EH (cell line): ENCODE results near the gene MFN2.
A peak's percentile ranks its signal among the peaks of the same experiment; 100 is the strongest.

Source experiments
- DNase-seq: peaks from one replicate; pipeline ENCODE4 v3.0.0-alpha.2; 2015; ENCODE audit warnings: low read depth

The MFN2 gene

DNA sequence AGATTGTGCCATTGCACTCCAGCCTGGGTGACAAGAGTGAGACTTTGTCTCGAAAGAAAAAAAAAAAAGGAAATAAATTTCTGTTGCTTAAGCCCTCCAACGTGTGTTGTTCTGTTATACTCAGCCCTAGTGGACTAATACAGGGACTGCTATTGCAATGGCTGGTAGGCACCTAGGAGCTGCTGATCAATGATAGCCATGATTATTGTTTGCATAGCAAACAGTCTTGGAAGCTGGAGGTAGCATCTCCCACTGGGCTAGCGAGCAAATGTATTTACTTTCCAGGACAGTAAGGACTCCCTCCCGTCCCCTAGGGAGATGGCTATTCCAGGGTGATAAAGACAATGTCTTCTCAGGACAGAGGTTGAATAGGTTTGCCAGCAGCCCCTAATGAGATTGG lies 69.4 kb downstream of the MFN2 start:
- no peak for DNase-seq

GRCh38 chr1:12051361-12051760 lies 71.1 kb downstream of the MFN2 start:
- DNase-seq = no peak

DNA sequence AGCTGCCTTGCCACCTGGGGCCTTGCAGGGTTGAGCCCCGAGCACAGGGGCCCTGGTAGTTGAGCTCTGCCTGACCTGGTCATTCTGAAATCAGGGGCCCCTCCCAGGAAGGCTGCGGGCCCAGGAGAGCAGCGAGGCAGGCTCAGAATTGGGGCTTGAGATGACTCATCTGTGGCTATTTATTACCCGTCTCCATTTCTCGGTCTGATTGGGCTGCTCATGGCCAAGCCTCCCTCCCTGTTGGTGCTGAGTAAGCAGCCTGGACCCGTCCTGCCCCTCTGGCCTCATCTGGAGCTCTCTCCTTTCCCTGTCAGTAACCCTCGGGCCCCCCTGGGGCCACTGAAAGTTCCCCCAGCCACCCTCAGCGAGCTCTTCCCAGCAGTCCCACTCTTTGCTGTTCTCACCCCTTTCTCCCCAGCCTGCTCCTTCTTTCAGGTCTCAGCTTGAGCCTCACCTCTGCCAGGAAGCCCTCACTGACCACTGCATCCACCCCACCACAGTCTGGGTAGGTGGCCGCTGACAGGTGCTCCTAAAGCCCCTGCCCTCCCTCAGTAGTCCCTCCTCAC lies 71.8 kb downstream of the MFN2 start:
- peak; percentile 88 for DNase-seq

- DNase-seq = no peak
Observed at GRCh38 chr1:12052997-12053686, 72.9 kb downstream of the MFN2 start.

GRCh38 chr1:12053752-12054548 lies 73.7 kb downstream of the MFN2 start:
- no peak for DNase-seq

DNA sequence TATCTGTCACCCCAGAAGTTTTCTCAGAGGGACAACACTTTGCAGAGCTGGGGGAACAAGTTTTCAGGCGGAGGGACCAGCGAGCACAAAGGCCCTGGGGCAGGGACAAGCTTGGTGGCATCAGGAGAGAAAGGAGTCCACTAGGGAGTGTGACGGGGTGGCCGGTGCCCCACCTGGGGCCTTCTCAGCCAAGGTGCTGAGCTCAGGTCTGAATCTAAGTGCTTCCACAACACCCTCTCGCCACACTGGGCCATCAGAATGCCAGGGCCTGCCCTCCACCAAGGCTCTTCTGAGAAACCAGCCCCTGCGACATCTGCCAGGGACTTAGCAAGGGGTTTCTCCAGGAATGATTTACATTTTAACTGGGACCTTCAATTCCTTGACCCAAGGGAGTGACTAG lies 75.0 kb downstream of the MFN2 start:
- DNase-seq = no peak

DNA sequence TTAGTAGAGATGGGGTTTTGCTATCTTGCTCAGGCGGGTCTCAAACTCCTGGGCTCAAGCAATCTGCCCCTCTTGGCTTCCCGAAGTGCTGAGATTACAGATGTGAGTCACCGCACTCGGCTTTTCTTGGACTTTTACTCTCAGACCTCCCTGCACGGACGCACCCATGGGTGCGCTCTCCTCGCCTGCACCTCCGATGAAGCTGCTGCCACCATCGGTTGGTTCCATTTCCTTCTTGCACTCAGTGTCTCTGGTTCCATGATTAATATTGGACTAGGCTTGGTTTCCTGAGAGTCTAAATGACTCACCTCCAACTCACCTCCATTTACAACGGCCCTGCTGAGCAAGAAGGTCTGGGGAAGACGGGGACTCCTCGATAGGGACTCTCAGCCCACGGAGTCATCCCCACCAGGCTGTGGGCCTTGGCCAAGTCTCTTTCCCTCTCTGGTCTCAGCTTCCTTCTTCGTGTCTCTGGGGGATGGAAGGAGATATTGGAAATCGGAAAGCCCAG lies 76.1 kb downstream of the MFN2 start:
- no peak for DNase-seq

- DNase-seq = no peak
Observed at GRCh38 chr1:12057382-12057781, 77.1 kb downstream of the MFN2 start.

GRCh38 chr1:12057940-12058687 lies 77.9 kb downstream of the MFN2 start:
- no peak for DNase-seq

GRCh38 chr1:12059226-12059625 lies 79.0 kb downstream of the MFN2 start:
- no peak for DNase-seq

DNA sequence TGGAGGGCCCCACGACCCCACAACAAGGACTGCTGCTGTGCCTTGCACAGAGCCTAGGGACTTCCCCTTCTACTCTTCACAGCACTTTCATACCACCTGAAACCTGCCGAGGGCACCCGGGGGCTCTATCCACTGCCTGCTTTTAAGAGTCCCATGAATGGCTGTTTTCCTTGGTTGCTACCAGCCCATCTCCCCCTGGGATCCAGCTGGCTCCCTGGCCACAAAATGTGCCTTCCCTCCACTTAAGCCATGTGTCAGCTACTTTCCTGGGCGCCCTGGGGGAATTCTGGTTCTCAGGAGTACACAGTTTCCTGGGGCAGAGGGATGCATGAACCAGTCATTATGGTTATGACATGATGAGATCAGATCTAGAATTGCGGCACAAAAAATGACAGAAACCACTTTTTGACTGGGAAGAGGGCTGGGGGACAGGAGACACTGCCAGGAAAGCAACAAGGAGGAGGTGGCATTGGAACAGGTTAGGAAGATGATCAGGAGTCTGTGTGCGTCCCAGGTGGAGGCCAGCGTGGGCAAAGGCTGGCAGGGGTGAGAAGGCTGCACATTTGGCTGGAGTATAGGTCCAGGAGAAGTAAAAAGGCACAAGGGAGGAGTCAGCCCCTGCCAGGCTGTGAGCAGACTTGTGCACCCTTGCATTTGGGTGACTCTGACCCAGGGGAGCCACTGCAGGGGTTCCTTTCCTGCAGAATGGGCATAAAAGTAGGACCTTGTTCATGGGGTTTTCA lies 79.6 kb downstream of the MFN2 start:
- no peak for DNase-seq

GRCh38 chr1:12060500-12060899 lies 80.3 kb downstream of the MFN2 start:
- DNase-seq = no peak
